Lower lobe of right lung (tissue), 2 donors: ENCODE measurements around the gene CHERP. TPM values are rescaled to one million over a fixed set of nuclear protein-coding genes. Genes with fewer than 3 reads are reported as not detected.
"Not testable (repeated sequence)": the region's sequence is repeated elsewhere in the genome, so short reads cannot be mapped to it uniquely, and the experiment has no call there.

Experiments used
- ATAC-seq, 2 donors: fragments of 200-7000 bp; cut with Tn5 transposase; one replicate each; pipeline ENCODE4 v1.9.1; 2020 to 2022; ENCODE audit warnings: mild to moderate bottlenecking in 2 of 2, moderate library complexity in 2 of 2
- DNase-seq: peaks from one replicate; pipeline ENCODE4 v3.0.0-alpha.2; 2020
- H3K27ac ChIP-seq: fragments of 200-600 bp; one replicate; pipeline ENCODE4 v1.8.0; 2022
- H3K27me3 ChIP-seq: fragments of 200-600 bp; one replicate; pipeline ENCODE4 v1.8.0; 2022; ENCODE audit warnings: low read depth
- H3K36me3 ChIP-seq: fragments of 200-600 bp; one replicate; pipeline ENCODE4 v1.8.0; 2022; ENCODE audit warnings: mild to moderate bottlenecking
- H3K4me1 ChIP-seq: fragments of 200-600 bp; one replicate; pipeline ENCODE4 v1.8.0; 2022
- H3K4me3 ChIP-seq: fragments of 200-600 bp; one replicate; pipeline ENCODE4 v1.8.0; 2022; ENCODE audit warnings: mild to moderate bottlenecking
- H3K9me3 ChIP-seq: fragments of 200-600 bp; one replicate; pipeline ENCODE4 v1.8.0; 2022
- intact Hi-C: fragments of 100-400 bp; cut with DNase I; formaldehyde crosslinking; loops from one replicate; pipeline ENCODE4 v1.11.0; 2022
- total RNA-seq: library from RNA; stranded (reverse); fragmentation: NEBNext Ultra II Directional; extraction: Animal tissue kit (Norgen Biotek cat#: 25700); gene quantifications from one replicate; pipeline ENCODE4 v1.2.1, GENCODE V29; 2021
- TF ChIP-seq, protein P1 (sequence below): fragments of 200-600 bp; IDR thresholded peaks from one replicate; pipeline ENCODE4 v1.8.0; 2022; ENCODE audit warnings: antibody characterized with exemption, mild to moderate bottlenecking
- donor health status: DM: no; HTN: yes; CAD: no; lungs with severe emphysema.

Gene CHERP
- total RNA-seq, 1 donor from 2014 or later: 35.4 TPM

DNA sequence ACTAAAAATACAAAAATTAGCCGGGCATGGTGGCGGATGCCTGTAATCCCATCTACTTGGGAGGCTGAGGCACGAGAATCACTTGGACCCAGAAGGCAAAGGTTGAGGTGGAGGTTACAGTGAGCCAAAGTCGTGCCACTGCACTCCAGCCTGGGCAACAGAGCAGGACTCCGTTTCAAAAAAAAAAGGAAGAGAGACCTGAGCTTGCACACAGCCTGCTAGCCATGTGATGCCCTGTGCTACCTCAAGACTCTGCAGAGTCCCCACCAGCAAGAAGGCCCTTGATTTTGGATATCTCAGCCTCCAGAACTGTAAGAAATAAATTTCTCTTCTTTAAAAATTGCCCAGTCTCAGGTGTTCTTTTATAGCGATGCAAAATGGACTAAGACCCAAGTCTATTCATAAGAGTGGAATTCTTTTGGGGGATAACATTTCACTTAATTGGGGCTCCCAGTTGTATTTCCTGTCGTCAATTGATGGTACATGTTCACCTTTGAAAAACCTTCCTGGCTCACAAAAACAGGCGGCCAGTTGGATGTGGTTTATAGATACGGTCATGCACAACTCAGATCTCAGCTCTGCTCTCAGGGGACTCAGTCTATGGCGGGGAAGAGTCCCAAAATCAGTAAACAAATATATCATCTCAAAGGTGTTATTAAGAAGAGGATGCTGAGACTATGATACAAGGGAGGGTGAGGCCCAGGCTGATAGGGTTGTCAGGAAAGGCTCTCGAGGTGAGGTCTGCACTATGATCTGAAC is 2.4 kb upstream of the CHERP start:
- peaks cover 32% of the 10 kb centered on the region for H3K4me1 ChIP-seq
- peaks cover 10% of the 10 kb centered on the region for H3K36me3 ChIP-seq
- intact Hi-C loops: no loop called here
- TF ChIP-seq, protein P1, sequence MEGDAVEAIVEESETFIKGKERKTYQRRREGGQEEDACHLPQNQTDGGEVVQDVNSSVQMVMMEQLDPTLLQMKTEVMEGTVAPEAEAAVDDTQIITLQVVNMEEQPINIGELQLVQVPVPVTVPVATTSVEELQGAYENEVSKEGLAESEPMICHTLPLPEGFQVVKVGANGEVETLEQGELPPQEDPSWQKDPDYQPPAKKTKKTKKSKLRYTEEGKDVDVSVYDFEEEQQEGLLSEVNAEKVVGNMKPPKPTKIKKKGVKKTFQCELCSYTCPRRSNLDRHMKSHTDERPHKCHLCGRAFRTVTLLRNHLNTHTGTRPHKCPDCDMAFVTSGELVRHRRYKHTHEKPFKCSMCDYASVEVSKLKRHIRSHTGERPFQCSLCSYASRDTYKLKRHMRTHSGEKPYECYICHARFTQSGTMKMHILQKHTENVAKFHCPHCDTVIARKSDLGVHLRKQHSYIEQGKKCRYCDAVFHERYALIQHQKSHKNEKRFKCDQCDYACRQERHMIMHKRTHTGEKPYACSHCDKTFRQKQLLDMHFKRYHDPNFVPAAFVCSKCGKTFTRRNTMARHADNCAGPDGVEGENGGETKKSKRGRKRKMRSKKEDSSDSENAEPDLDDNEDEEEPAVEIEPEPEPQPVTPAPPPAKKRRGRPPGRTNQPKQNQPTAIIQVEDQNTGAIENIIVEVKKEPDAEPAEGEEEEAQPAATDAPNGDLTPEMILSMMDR: no peak
- no peaks in the 10 kb centered on the region for H3K27me3 ChIP-seq
- H3K4me3 ChIP-seq: no peak overlapping the region
- H3K9me3 ChIP-seq: no peaks in the 10 kb centered on the region
- H3K27ac ChIP-seq: no peak overlapping the region
- DNase-seq (no peak), ATAC-seq (no peak)

DNA sequence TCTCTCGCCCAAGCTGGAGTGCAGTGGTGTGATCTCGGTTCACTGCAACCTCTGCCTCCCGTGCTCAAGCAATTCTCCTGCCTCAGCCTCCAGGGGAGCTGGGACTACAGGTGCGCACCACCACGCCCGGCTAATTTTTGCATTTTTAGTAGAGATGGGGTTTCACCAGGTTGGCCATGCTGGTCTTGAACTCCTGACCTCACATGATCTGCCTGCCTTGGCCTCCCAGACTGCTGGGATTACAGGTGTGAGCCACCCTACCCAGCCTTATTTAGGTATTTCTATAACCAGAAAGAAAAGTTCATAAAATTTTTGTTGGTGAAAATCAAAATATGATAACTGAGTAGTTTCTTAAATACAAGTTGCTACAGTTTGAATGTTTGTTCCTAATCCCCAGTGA is 1.5 kb upstream of the CHERP start:
- intact Hi-C loops, ATAC-seq, H3K27ac ChIP-seq, H3K4me3 ChIP-seq, DNase-seq, H3K9me3 ChIP-seq, H3K27me3 ChIP-seq: not testable (repeated sequence)
- peaks cover 36% of the 10 kb centered on the region for H3K4me1 ChIP-seq
- H3K36me3 ChIP-seq: peaks cover 15% of the 10 kb centered on the region

DNA sequence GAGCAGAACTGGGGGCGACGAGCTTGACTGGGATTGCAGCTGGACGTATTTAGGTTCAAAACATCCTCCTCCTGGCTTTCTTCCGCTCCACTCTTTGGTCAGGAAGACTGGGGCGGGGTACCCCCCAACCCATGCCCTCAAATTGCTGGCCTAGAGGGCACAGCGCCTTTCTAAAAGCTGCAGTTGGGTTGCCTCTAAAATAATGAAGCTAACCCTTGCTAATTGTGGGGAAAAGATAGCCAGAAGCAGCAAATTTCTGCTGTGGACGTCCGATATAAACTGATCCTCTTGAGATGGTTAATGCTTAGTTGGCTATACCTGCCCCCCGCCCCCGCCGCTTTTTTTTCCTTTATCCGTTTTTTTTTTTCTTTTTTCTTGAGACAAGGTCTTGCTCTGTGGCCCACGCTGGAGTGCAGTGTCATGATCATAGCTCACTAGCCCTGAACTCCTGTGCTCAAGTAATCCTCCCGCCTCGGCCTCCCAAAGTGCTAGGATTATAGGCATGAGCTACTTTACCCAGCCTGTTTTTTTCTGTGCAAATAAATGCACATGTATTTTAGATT is 754 bp upstream of the CHERP start:
- intact Hi-C loops: no loop called here
- no peak for ATAC-seq

DNA sequence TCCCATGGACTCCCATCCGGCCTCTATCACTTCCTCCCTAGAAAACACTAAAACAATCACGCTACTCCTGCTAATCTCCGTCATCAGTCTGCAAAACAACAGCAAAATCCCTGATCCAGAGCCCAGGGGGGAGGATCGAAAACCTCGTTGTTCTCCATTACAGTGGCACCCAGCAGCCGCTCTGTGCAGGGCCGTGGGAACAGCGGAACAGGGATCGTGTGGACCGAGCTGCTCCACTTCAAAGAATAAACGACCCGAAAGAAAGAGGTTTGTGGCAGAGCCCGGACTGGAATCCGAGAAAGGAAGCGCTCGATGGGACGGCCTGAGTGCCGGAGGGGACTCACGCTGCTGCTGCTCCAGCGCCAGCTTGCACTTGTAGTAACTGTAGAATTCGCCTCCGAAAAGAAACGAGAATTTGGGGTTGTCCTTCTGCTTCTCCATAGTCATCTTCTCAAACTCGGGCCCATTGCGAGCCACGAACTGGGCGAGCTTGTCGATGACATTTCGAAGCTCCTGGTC is 652 bp downstream of the CHERP start:
- Histone ChIP-seq H3K36me3 (peaks cover 33% of the 10 kb centered on the region), H3K4me1 (peaks cover 36% of the 10 kb centered on the region), H3K4me3 (peak overlapping the region; percentile 99), H3K27me3 (no peaks in the 10 kb centered on the region), H3K27ac (peak overlapping the region; percentile 88), H3K9me3 (no peaks in the 10 kb centered on the region)
- TF ChIP-seq, protein P1: no peak
- DNase-seq (no peak), ATAC-seq (peak in 1 of 2 donors; percentile 2)
- intact Hi-C loops: no loop called here

More for the DNA sequence above, 754 bp upstream of the CHERP start:
- H3K9me3 ChIP-seq: no peaks in the 10 kb centered on the region
- no peaks in the 10 kb centered on the region for H3K27me3 ChIP-seq
- no peak for DNase-seq
- peak overlapping the region; percentile 88 for H3K27ac ChIP-seq
- TF ChIP-seq, protein P1: no peak
- H3K4me1 ChIP-seq: peaks cover 36% of the 10 kb centered on the region
- peaks cover 20% of the 10 kb centered on the region for H3K36me3 ChIP-seq
- peak overlapping the region; percentile 99 for H3K4me3 ChIP-seq

DNA sequence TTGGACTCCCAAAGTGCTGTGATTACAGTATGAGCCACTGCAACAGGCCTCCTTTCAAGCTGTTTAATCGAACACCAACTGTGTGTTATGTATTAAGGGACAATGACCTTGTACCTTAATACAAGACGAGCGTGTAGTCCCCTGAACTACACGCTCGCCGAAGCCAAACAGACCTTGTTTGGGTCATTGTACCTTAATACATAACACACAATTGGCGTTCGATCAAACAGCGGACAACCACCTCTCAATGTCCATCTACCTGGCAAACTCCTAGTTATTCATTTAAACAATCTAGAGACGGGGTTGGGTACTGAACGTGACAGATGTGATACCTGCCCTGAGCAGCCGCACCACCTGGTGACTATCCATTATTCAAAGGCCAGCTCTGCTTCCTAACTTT is 1.3 kb downstream of the CHERP start:
- TF ChIP-seq, protein P1: no peak

DNA sequence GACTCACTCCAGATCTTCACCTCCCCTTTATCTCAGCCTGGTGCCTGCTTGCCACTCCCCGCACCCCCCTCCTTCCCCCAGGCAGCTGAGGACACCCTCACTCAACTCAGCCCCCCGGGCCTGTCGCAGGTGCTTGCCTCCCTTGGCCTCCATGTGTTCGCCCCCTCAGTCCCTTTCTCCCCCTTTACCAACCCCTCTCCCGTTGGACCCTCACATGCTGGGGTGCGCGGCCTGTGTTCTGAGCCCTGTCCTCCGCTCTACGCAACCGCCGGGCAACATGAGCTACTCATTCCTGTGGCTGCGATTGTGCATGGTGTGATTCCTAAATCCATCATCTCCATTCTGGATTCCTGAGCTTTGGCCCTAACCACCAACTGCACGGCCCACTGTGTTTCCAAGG is 5.1 kb downstream of the CHERP start:
- intact Hi-C loops: no loop called here
- Histone ChIP-seq H3K27ac (no peak overlapping the region), H3K4me3 (no peak overlapping the region), H3K27me3 (no peaks in the 10 kb centered on the region), H3K9me3 (no peaks in the 10 kb centered on the region), H3K4me1 (peaks cover 24% of the 10 kb centered on the region), H3K36me3 (peaks cover 77% of the 10 kb centered on the region)
- DNase-seq (no peak), ATAC-seq (no peak)
- TF ChIP-seq, protein P1: no peak

More for the DNA sequence above, 1.3 kb downstream of the CHERP start:
- no peaks in the 10 kb centered on the region for H3K27me3 ChIP-seq
- no peaks in the 10 kb centered on the region for H3K9me3 ChIP-seq
- peak overlapping the region; percentile 99 for H3K4me3 ChIP-seq
- intact Hi-C loops: no loop called here
- DNase-seq: no peak
- ATAC-seq: no peak
- peaks cover 36% of the 10 kb centered on the region for H3K4me1 ChIP-seq
- no peak overlapping the region for H3K27ac ChIP-seq
- H3K36me3 ChIP-seq: peaks cover 39% of the 10 kb centered on the region
